Activated T-cell treated with anti-CD3 and anti-CD28 coated beads for 48 hours (primary cell): Measurements from ENCODE around the gene STAT5A.
"Not testable (repeated sequence)": the region's sequence is repeated elsewhere in the genome, so short reads cannot be mapped to it uniquely, and the experiment has no call there.

Source experiments
- DNase-seq: peaks from one replicate; pipeline ENCODE4 v3.0.0-alpha.2; 2020; ENCODE audit warnings: low read depth

STAT5A gene

GRCh38 chr17:42287977-42288802 lies at the start of gene STAT5A:
Gene STAT5A, plus strand, starts transcription at chr17:42288498. Its CDS starts 914 bp downstream, at chr17:42289412.
- peak; percentile 74 for DNase-seq

- not testable (repeated sequence) for DNase-seq
Measured at GRCh38 chr17:42239576-42239975, 48.7 kb upstream of the STAT5A start.

GRCh38 chr17:42240201-42240600 lies 48.1 kb upstream of the STAT5A start:
- DNase-seq, result no peak

- DNase-seq, result not testable (repeated sequence)
Measured at GRCh38 chr17:42240863-42241262, 47.4 kb upstream of the STAT5A start.

- DNase-seq, result no peak
Measured at GRCh38 chr17:42241871-42242270, 46.4 kb upstream of the STAT5A start.

GRCh38 chr17:42243493-42243982 lies 44.8 kb upstream of the STAT5A start:
- DNase-seq, result no peak

DNA sequence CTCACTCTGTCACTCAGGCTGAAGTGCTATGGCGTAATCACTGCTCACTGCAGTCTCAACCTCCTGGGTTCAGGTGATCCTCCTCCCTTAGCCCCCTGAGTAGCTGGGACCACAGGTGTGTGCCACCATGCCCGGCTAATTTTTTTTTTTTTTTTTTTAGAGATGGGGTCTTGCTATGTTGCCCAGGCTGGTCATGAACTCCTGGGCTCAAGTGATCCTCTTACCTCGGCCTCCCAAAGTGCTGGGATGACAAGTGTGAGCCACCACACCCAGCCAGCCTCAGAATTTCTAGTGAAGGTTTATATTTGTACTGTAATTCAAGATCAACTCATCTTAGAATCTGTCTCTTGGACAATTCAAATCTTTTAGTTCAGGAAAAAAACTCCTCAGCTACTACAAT lies 44.2 kb upstream of the STAT5A start:
- DNase-seq, result not testable (repeated sequence)

GRCh38 chr17:42245183-42245582 lies 43.1 kb upstream of the STAT5A start:
- DNase-seq, result not testable (repeated sequence)

GRCh38 chr17:42246515-42246914 lies 41.8 kb upstream of the STAT5A start:
- no peak for DNase-seq

GRCh38 chr17:42247734-42248133 lies 40.6 kb upstream of the STAT5A start:
- no peak for DNase-seq

GRCh38 chr17:42248351-42249179 lies 39.7 kb upstream of the STAT5A start:
- peak; percentile 56 for DNase-seq

DNA sequence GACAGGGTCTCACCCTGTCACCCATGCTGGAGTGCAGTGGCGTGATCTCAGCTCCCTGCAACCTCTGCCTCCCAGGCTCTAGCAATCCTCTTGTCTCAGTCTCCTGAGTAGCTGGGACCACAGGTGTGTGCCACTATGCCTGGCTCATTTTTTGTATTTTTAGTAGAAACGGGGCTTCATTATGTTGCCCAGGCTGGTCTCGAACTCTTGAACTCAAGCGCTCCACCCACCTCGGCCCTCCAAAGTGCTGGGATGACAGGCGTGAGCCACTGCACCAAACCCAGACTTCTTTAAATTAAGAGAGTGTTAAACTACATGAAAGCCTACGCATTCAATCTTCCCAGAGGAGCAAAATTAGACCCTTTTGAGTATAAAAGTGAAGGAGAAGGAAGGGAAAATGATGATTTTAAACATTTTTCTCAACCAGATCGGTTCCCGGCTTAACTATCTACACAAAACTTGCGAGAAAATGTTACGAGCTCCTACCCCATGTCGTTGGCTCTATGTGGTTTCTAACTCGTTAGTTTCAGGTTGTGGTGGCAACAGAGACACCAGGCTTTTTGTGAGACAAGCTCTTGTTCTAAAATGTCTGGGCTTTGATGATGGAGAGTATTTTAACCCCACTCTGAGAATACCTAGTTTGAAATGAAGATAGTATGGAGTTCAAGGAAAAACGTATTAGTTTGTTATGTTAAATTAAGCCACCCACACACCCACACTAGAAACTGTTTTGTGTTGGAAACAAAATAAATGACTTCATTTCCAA lies 38.4 kb upstream of the STAT5A start:
- no peak for DNase-seq

GRCh38 chr17:42251115-42251514 lies 37.2 kb upstream of the STAT5A start:
- DNase-seq, result no peak

DNA sequence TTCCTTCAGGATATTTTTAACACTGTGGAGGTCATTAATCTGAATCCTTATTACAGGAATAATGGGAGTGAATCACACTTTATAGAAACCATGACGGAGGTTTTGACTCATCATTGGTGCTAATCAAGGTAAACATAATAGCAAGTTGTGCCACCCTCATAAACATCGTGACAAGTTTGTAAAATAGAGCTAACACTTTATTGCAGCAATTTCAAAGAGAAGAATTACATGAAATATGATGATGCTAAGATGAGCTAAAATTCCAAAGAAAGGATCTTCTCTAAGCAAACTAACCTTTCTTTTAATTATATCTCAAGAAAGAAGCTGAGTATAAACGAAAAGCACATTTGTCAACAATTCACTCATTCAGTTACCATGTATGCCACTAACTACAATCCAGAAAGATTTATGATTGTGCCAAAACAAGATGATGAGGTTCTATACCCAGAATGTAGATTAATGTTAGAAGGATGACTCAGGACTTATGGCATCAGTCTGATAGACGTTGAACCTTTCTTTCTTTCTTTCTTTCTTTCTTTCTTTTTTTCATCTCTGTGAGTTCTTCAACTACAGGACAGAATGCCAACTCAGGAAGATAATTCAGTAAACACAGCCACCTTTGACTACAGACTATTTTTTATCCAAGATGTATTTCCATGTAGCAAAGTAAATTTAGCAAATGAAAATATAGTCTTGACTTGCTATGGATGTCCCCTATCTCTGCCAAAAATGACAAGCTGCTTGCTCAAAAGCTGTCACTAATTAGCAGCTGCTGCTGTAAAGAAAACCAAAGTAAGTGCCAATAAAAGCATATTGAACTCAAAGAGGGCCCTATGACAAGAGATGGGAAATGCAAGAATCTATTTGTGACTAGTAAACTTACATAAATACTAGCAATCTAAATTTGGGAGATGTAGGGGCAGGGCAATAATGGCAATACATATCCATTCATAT lies 35.4 kb upstream of the STAT5A start:
- no peak for DNase-seq

DNA sequence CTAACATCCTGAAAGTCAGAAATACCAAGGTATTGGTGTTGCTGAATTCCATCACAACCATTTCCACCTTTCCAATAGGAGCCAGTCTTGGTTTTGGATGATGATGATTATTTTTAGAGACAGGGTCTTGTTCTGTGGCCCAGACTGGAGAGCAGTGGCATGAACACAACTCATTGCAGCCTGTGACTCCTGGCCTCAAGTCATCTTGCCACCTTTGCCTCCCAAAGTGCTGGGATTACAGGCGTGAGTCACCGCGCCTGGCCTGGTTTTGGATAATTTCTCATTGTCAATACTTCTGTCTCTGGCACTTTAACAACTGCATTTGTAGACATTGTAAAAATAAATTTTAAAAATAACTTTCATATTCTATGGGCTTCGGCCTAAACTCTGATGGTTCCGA lies 34.7 kb upstream of the STAT5A start:
- DNase-seq, result no peak

DNA sequence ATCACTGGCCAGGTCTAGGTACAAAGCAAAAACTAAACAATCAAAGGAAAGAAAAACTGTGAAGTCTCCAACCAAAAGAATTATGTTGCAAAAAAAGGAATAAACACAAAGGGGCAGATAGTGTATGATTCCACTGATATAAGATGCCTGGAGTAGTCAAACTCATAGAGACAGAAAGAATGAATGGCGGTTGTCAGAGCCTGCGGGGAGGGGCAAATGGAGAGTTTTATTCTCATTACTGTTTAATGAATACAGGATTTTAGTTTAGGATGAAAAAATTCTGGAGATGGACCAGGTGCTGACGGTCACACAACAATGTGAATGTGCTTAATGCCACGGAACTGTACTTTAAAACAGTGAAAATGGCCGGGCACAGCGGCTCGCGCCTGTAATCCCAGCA lies 32.9 kb upstream of the STAT5A start:
- no peak for DNase-seq

DNA sequence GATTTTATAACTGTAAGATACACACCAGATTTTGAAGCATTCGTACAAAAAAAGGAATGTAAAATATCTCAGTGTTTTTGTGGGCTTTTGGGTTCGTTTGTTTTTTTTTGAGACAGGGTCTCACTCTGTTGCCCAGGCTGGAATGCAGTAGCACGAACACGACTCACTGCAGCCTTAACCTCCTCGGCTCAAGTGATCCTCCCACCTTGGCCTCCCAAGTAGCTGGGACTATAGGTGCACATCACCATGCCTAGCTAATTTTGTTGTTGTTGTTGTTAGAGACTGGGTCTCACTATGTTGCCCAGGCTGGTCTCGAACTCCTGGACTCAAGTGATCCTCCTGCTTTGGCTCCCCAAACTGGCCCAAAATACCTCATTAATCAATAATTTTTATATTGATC lies 28.0 kb upstream of the STAT5A start:
- DNase-seq, result no peak

DNA sequence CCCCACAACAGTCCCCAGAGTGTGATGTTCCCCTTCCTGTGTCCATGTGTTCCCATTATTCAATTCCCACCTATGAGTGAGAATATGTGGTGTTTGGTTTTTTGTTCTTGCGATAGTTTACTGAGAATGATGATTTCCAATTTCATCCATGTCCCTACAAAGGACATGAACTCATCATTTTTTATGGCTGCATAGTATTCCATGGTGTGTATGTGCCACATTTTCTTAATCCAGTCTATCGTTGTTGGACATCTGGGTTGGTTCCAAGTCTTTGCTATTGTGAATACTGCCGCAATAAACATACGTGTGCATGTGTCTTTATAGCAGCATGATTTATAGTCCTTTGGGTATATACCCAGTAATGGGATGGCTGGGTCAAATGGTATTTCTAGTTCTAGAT lies 23.9 kb upstream of the STAT5A start:
- DNase-seq, result not testable (repeated sequence)

- DNase-seq, result no peak
Measured at GRCh38 chr17:42266462-42266861, 21.8 kb upstream of the STAT5A start.

- DNase-seq, result no peak
Measured at GRCh38 chr17:42266918-42267766, 21.2 kb upstream of the STAT5A start.
